DOHH2 (cell line): ENCODE results near the gene RRM2.

Source experiments
- H3F3A ChIP-seq: fragments of 200-600 bp; sonication (generic), shearing (Covaris generic); 2 replicates; pipeline ENCODE4 v1.6.0; 2016; ENCODE audit warnings: antibody characterized with exemption, mild to moderate bottlenecking; ENCODE audit not compliant: control insufficient read depth, insufficient read depth
- H3K27ac ChIP-seq: fragments of 200-600 bp; sonication (generic); 2 replicates; pipeline ENCODE4 v1.5.1; 2014; ENCODE audit warnings: low read depth, mild to moderate bottlenecking, low read length, moderate library complexity
- H3K27me3 ChIP-seq: fragments of 200-600 bp; sonication (generic); 2 replicates; pipeline ENCODE4 v1.6.1; 2014; ENCODE audit warnings: mild to moderate bottlenecking, low read length, mixed read lengths; ENCODE audit not compliant: control insufficient read depth
- H3K36me3 ChIP-seq: fragments of 200-600 bp; sonication (generic); 2 replicates; pipeline ENCODE4 v1.6.1; 2014; ENCODE audit warnings: mild to moderate bottlenecking, low read length, moderate library complexity, mixed read lengths; ENCODE audit not compliant: control insufficient read depth
- H3K4me1 ChIP-seq: fragments of 200-600 bp; sonication (generic); 2 replicates; pipeline ENCODE4 v1.6.1; 2014; ENCODE audit warnings: mild to moderate bottlenecking, low read length, mixed read lengths; ENCODE audit not compliant: control insufficient read depth
- H3K4me2 ChIP-seq: fragments of 200-600 bp; sonication (generic); 2 replicates; pipeline ENCODE4 v1.6.0; 2014; ENCODE audit warnings: mild to moderate bottlenecking, low read length, moderate library complexity
- H3K4me3 ChIP-seq: fragments of 200-600 bp; sonication (generic); 2 replicates; pipeline ENCODE4 v1.5.1; 2014; ENCODE audit warnings: mild to moderate bottlenecking, low read length, mixed read lengths
- H3K79me2 ChIP-seq: fragments of 200-600 bp; sonication (generic); 2 replicates; pipeline ENCODE4 v1.6.1; 2014; ENCODE audit warnings: mild to moderate bottlenecking, low read length, mixed read lengths; ENCODE audit not compliant: control insufficient read depth
- H3K9me2 ChIP-seq: fragments of 200-600 bp; sonication (generic); replicated peaks from 2 replicates; pipeline ENCODE4 v1.6.1; 2014; ENCODE audit warnings: mild to moderate bottlenecking, low read length, mixed read lengths; ENCODE audit not compliant: control insufficient read depth
- H3K9me3 ChIP-seq: fragments of 200-600 bp; sonication (generic); 2 replicates; pipeline ENCODE4 v1.6.1; 2014; ENCODE audit warnings: antibody characterized with exemption, low read length, mixed read lengths; ENCODE audit not compliant: control insufficient read depth, insufficient read depth
- H4K20me1 ChIP-seq: fragments of 200-600 bp; sonication (generic); 2 replicates; pipeline ENCODE4 v1.6.0; 2014; ENCODE audit warnings: low read depth, mild to moderate bottlenecking, antibody characterized with exemption, low read length, moderate library complexity; ENCODE audit not compliant: control insufficient read depth, insufficient read depth
- CTCF ChIP-seq: fragments of 200-600 bp; sonication (generic); IDR thresholded peaks from one replicate; pipeline ENCODE4 v1.5.1; 2014; ENCODE audit warnings: antibody characterized with exemption, mild to moderate bottlenecking, low read depth, low read length; ENCODE audit not compliant: poor library complexity, severe bottlenecking
- EZH2phosphoT487 ChIP-seq: fragments of 200-600 bp; sonication (generic); IDR thresholded peaks from 2 replicates; pipeline ENCODE4 v1.6.1; 2017; ENCODE audit warnings: borderline replicate concordance, mild to moderate bottlenecking, antibody characterized with exemption, low read length, moderate library complexity, mixed read lengths

Gene RRM2

GRCh38 chr2:10161206-10161931 is 38.8 kb downstream of the RRM2 start:
- Histone ChIP-seq H3K4me3 (no peak overlapping the region), H3K79me2 (no peaks in the 10 kb centered on the region), H3K27me3 (no peaks in the 10 kb centered on the region), H3F3A (no peaks in the 10 kb centered on the region), H3K9me2 (no peaks in the 10 kb centered on the region), H3K27ac (no peak overlapping the region), H3K36me3 (no peaks in the 10 kb centered on the region), H3K9me3 (no peaks in the 10 kb centered on the region), H3K4me1 (0 out of 2 replicates have a peak, but pooled peaks cover 2% of the 10 kb centered on the region), H3K4me2 (no peak overlapping the region), H4K20me1 (0 out of 2 replicates have a peak, but pooled peaks cover 4% of the 10 kb centered on the region)
- no peak for TF ChIP-seq EZH2phosphoT487
- no peak for TF ChIP-seq CTCF

GRCh38 chr2:10161961-10162441 is 39.5 kb downstream of the RRM2 start:
- no peaks in the 10 kb centered on the region for H3K79me2 ChIP-seq
- H3K4me3 ChIP-seq, result no peak overlapping the region
- H3F3A ChIP-seq, result no peaks in the 10 kb centered on the region
- 0 out of 2 replicates have a peak, but pooled peaks cover 4% of the 10 kb centered on the region for H4K20me1 ChIP-seq
- no peaks in the 10 kb centered on the region for H3K9me2 ChIP-seq
- no peaks in the 10 kb centered on the region for H3K36me3 ChIP-seq
- no peaks in the 10 kb centered on the region for H3K9me3 ChIP-seq
- no peaks in the 10 kb centered on the region for H3K27me3 ChIP-seq
- TF ChIP-seq CTCF, result no peak
- TF ChIP-seq EZH2phosphoT487, result no peak
- H3K4me2 ChIP-seq, result no peak overlapping the region
- H3K4me1 ChIP-seq, result 0 out of 2 replicates have a peak, but pooled peaks cover 2% of the 10 kb centered on the region
- no peak overlapping the region for H3K27ac ChIP-seq

- 0 out of 2 replicates have a peak, but pooled peaks cover 2% of the 10 kb centered on the region for H3K4me1 ChIP-seq
- no peak overlapping the region for H3K4me2 ChIP-seq
- no peaks in the 10 kb centered on the region for H3K9me3 ChIP-seq
- H3K27me3 ChIP-seq, result no peaks in the 10 kb centered on the region
- 0 out of 2 replicates have a peak, but pooled peaks cover 4% of the 10 kb centered on the region for H4K20me1 ChIP-seq
- no peaks in the 10 kb centered on the region for H3K79me2 ChIP-seq
- H3K9me2 ChIP-seq, result no peaks in the 10 kb centered on the region
- TF ChIP-seq EZH2phosphoT487, result no peak
- no peak for TF ChIP-seq CTCF
- H3K36me3 ChIP-seq, result no peaks in the 10 kb centered on the region
- no peak overlapping the region for H3K27ac ChIP-seq
- no peaks in the 10 kb centered on the region for H3F3A ChIP-seq
- no peak overlapping the region for H3K4me3 ChIP-seq
These were observed 40.3 kb downstream of the RRM2 start for GRCh38 chr2:10162586-10163497.
